H9 (cell line): ENCODE results near the gene RNF220. TPM values are rescaled to one million over a fixed set of nuclear protein-coding genes. Genes with fewer than 3 reads are reported as not detected.
A peak's percentile ranks its signal among the peaks of the same experiment; 100 is the strongest.

Experiments used
- DNase-seq: peaks from one replicate; pipeline ENCODE4 v3.0.0-alpha.2; 2017
- H2AFZ ChIP-seq: one replicate; pipeline ENCODE4 v1.6.1; 2013; ENCODE audit warnings: mild to moderate bottlenecking, low read length, control low read depth, moderate library complexity
- H2AK5ac ChIP-seq: 2 replicates; pipeline ENCODE4 v1.6.1; 2013; ENCODE audit warnings: low read length, control low read depth, mixed read lengths; ENCODE audit not compliant: insufficient read length
- H2BK120ac ChIP-seq: one replicate; pipeline ENCODE4 v1.6.1; 2013; ENCODE audit warnings: low read depth, mild to moderate bottlenecking, low read length, control low read depth, inconsistent platforms; ENCODE audit not compliant: poor library complexity, severe bottlenecking
- H2BK12ac ChIP-seq: 2 replicates; pipeline ENCODE4 v1.6.1; 2013; ENCODE audit warnings: low read length, control low read depth, mixed read lengths, low read depth; ENCODE audit not compliant: insufficient read length
- H2BK15ac ChIP-seq: 2 replicates; pipeline ENCODE4 v1.6.1; 2013; ENCODE audit warnings: low read depth, low read length, control low read depth
- H2BK20ac ChIP-seq: one replicate; pipeline ENCODE4 v1.6.1; 2013; ENCODE audit warnings: low read depth, mild to moderate bottlenecking, low read length, control low read depth, inconsistent platforms; ENCODE audit not compliant: poor library complexity, severe bottlenecking
- H2BK5ac ChIP-seq: 2 replicates; pipeline ENCODE4 v1.6.1; 2013; ENCODE audit warnings: low read length, control low read depth, mixed read lengths; ENCODE audit not compliant: insufficient read length
- H3K14ac ChIP-seq: 2 replicates; pipeline ENCODE4 v1.6.1; 2013; ENCODE audit warnings: low read length, control low read depth; ENCODE audit not compliant: insufficient read depth
- H3K18ac ChIP-seq: 2 replicates; pipeline ENCODE4 v1.6.1; 2013; ENCODE audit warnings: low read depth, mild to moderate bottlenecking, mixed read lengths, low read length, control low read depth; ENCODE audit not compliant: insufficient read length
- H3K23ac ChIP-seq: 2 replicates; pipeline ENCODE4 v1.6.1; 2013; ENCODE audit warnings: low read length, control low read depth, mixed read lengths, low read depth; ENCODE audit not compliant: insufficient read length
- H3K23me2 ChIP-seq: 2 replicates; pipeline ENCODE4 v1.6.1; 2013; ENCODE audit warnings: low read depth, mild to moderate bottlenecking, mixed read lengths, low read length, control low read depth; ENCODE audit not compliant: insufficient read length, poor library complexity, severe bottlenecking
- H3K27ac ChIP-seq: 2 replicates; pipeline ENCODE4 v1.5.1; 2013; ENCODE audit warnings: low read length, control low read depth, mixed read lengths, low read depth; ENCODE audit not compliant: insufficient read length
- H3K27me3 ChIP-seq: 2 replicates; pipeline ENCODE4 v1.6.1; 2013; ENCODE audit warnings: low read length, control low read depth, inconsistent platforms; ENCODE audit not compliant: insufficient read depth
- H3K4ac ChIP-seq: 2 replicates; pipeline ENCODE4 v1.6.1; 2013; ENCODE audit warnings: low read depth, mild to moderate bottlenecking, control low read depth, inconsistent platforms, low read length, moderate library complexity
- H3K4me1 ChIP-seq: 2 replicates; pipeline ENCODE4 v1.6.1; 2013; ENCODE audit warnings: low read length, control low read depth, inconsistent platforms; ENCODE audit not compliant: insufficient read depth
- H3K4me2 ChIP-seq: 2 replicates; pipeline ENCODE4 v1.6.1; 2013; ENCODE audit warnings: low read length, control low read depth, mixed read lengths; ENCODE audit not compliant: insufficient read length, insufficient read depth
- H3K56ac ChIP-seq: 2 replicates; pipeline ENCODE4 v1.6.1; 2013; ENCODE audit warnings: low read depth, mild to moderate bottlenecking, mixed read lengths, low read length, control low read depth; ENCODE audit not compliant: insufficient read length
- H3K79me1 ChIP-seq: 2 replicates; pipeline ENCODE4 v1.6.1; 2013; ENCODE audit warnings: low read depth, mild to moderate bottlenecking, moderate library complexity, low read length, control low read depth, inconsistent platforms; ENCODE audit not compliant: insufficient read depth, poor library complexity, severe bottlenecking
- H3K79me2 ChIP-seq: 2 replicates; pipeline ENCODE4 v1.6.1; 2013; ENCODE audit warnings: low read length, control low read depth, inconsistent platforms; ENCODE audit not compliant: insufficient read depth
- H3K9ac ChIP-seq: 2 replicates; pipeline ENCODE4 v1.6.1; 2013; ENCODE audit warnings: low read length, control low read depth, mixed read lengths; ENCODE audit not compliant: insufficient read length; ENCODE audit errors: extremely low read depth
- H3K9me3 ChIP-seq: one replicate; pipeline ENCODE4 v1.6.1; 2013; ENCODE audit warnings: low read depth, low read length, inconsistent platforms; ENCODE audit not compliant: control insufficient read depth
- H3T11ph ChIP-seq: one replicate; pipeline ENCODE4 v1.6.1; 2013; ENCODE audit warnings: mild to moderate bottlenecking, low read length, control low read depth, inconsistent platforms
- H4K20me1 ChIP-seq: one replicate; pipeline ENCODE4 v1.6.1; 2013; ENCODE audit not compliant: control insufficient read depth, insufficient read length, insufficient read depth
- H4K5ac ChIP-seq: 2 replicates; pipeline ENCODE4 v1.6.1; 2013; ENCODE audit warnings: low read depth, mild to moderate bottlenecking, mixed read lengths, low read length, control low read depth; ENCODE audit not compliant: insufficient read length
- H4K8ac ChIP-seq: replicated peaks from 2 replicates; pipeline ENCODE4 v1.6.1; 2013; ENCODE audit warnings: low read length, control low read depth, mixed read lengths, low read depth; ENCODE audit not compliant: insufficient read length
- H4K91ac ChIP-seq: 2 replicates; pipeline ENCODE4 v1.6.1; 2013; ENCODE audit warnings: low read depth, mild to moderate bottlenecking, moderate library complexity, mixed read lengths, low read length, control low read depth; ENCODE audit not compliant: insufficient read length
- H3K27ac Mint-ChIP-seq, 3 experiments: 2 replicates in 2 of 3; 3 replicates in 1 of 3; pipeline ENCODE4 v1.8.0; 2020 to 2021; ENCODE audit warnings: mixed read lengths in 3 of 3, mild to moderate bottlenecking in 1 of 3, moderate library complexity in 1 of 3
- H3K27me3 Mint-ChIP-seq: 2 replicates; pipeline ENCODE4 v1.8.0; 2021; ENCODE audit warnings: low read depth, mild to moderate bottlenecking, moderate library complexity, mixed read lengths
- H3K36me3 Mint-ChIP-seq, 3 experiments: 2 replicates in 2 of 3; 3 replicates in 1 of 3; pipeline ENCODE4 v1.8.0; 2020 to 2021; ENCODE audit warnings: low read depth in 3 of 3, mixed read lengths in 3 of 3; ENCODE audit not compliant: insufficient read depth in 1 of 3
- H3K4me1 Mint-ChIP-seq, 2 experiments: 2 replicates each; pipeline ENCODE4 v1.8.0; 2020; ENCODE audit warnings: mixed read lengths in 2 of 2
- H3K4me3 Mint-ChIP-seq, 2 experiments: 2 replicates in 1 of 2; 3 replicates in 1 of 2; pipeline ENCODE4 v1.8.0; 2020 to 2021; ENCODE audit warnings: mild to moderate bottlenecking in 2 of 2, mixed read lengths in 2 of 2, moderate library complexity in 1 of 2
- H3K9me3 Mint-ChIP-seq, 2 experiments: 2 replicates in 1 of 2; 3 replicates in 1 of 2; pipeline ENCODE4 v1.8.0; 2020; ENCODE audit warnings: mild to moderate bottlenecking in 2 of 2, mixed read lengths in 2 of 2, moderate library complexity in 1 of 2
- WGBS: extraction: QIAGEN DNeasy Blood & Tissue Kit; methylation state at CpG from one replicate; pipeline ENCODE4 v1.1.7; 2013; ENCODE audit warnings: missing lambda C conversion rate, low lambda C conversion rate, mixed read lengths; ENCODE audit not compliant: insufficient read length; ENCODE audit errors: extremely low coverage; 5-methylcytosine and 5-hydroxymethylcytosine counted together
- total RNA-seq: library from RNA; stranded (reverse); gene quantifications from 2 replicates; pipeline ENCODE4 v1.2.1, GENCODE V29; 2021
- TF ChIP-seq, protein P1 (sequence below): fragments of 200-600 bp; sonication (generic); conservative IDR thresholded peaks from 3 replicates; pipeline ENCODE4 v1.8.0; 2021; ENCODE audit warnings: antibody characterized with exemption, mild to moderate bottlenecking

The RNF220 gene
- total RNA-seq, 1 experiment from 2014 or later: 109 TPM

DNA sequence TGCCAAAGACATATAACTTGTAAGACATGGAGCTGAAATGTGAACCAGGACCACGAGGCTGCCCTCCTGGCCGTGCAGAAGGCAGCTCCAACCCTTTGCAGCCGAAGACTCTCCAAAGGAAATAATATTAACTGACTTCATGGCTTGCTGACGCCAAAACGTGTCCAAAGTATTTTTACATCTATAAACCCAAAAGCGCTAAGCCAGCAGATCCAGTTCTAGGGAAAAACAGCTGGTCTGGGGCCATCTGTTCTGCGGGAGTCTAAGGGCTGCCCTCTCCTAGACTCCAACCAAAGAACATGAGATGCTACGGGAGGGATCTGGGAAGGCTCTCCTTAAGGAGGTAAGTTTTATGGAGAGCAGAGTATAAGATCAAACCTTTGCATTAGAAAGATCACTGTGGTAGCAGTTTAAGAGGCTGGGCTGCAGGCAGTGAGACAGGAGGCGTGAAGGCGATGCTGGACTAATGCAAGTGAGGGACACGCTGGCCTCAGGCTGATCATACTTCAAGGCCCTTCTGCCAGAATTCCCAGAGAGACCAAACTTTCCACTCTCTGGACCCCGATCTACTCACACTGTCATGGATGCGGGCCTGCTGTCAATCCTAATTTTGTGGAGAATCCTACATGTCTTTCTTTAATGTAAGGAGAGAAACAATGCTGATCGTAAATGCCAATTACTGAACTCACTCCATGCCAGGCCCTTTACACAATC lies 268.1 kb downstream of the RNF220 start:
- no peak overlapping the region; a peak in 1 of 7 replicates for H3K27ac Mint-ChIP-seq

More for the DNA sequence above, 268.1 kb downstream of the RNF220 start:
- Histone ChIP-seq H2AK5ac (no peak overlapping the region), H4K20me1 (no peaks in the 10 kb centered on the region), H3K23me2 (no peaks in the 10 kb centered on the region), H4K5ac (no peak overlapping the region), H3T11ph (no peak overlapping the region), H3K23ac (no peak overlapping the region), H3K9me3 (no peaks in the 10 kb centered on the region), H3K4ac (no peak overlapping the region), H3K18ac (no peak overlapping the region), H3K4me1 (peaks cover 7% of the 10 kb centered on the region), H3K56ac (no peak overlapping the region), H2BK12ac (no peak overlapping the region), H2BK5ac (no peak overlapping the region), H3K79me2 (no peaks in the 10 kb centered on the region), H4K8ac (no peak overlapping the region), H3K27me3 (no peaks in the 10 kb centered on the region), H2AFZ (no peak overlapping the region), H2BK15ac (no peak overlapping the region), H4K91ac (no peak overlapping the region), H3K14ac (no peak overlapping the region), H2BK20ac (no peak overlapping the region), H3K9ac (peak overlapping the region; percentile 41), H3K4me2 (peak overlapping the region; percentile 95), H2BK120ac (no peak overlapping the region), H3K27ac (no peak overlapping the region), H3K79me1 (no peaks in the 10 kb centered on the region)
- DNase-seq: no peak
- peak overlapping the region; percentile 83 to 86 for H3K4me3 Mint-ChIP-seq
- WGBS: no CpG with 5 or more reads among the region's 14 CpGs
- H3K27me3 Mint-ChIP-seq: no peaks in the 10 kb centered on the region
- TF ChIP-seq, protein P1, sequence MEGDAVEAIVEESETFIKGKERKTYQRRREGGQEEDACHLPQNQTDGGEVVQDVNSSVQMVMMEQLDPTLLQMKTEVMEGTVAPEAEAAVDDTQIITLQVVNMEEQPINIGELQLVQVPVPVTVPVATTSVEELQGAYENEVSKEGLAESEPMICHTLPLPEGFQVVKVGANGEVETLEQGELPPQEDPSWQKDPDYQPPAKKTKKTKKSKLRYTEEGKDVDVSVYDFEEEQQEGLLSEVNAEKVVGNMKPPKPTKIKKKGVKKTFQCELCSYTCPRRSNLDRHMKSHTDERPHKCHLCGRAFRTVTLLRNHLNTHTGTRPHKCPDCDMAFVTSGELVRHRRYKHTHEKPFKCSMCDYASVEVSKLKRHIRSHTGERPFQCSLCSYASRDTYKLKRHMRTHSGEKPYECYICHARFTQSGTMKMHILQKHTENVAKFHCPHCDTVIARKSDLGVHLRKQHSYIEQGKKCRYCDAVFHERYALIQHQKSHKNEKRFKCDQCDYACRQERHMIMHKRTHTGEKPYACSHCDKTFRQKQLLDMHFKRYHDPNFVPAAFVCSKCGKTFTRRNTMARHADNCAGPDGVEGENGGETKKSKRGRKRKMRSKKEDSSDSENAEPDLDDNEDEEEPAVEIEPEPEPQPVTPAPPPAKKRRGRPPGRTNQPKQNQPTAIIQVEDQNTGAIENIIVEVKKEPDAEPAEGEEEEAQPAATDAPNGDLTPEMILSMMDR: no peak
- peaks cover 0 to 4% (median 4%) of the 10 kb centered on the region in 3 experiments; a peak in 2 of 7 replicates for H3K36me3 Mint-ChIP-seq
- peaks cover 21 to 29% of the 10 kb centered on the region in 2 experiments for H3K4me1 Mint-ChIP-seq
- no peaks in the 10 kb centered on the region for H3K9me3 Mint-ChIP-seq
